Rectal smooth muscle tissue (tissue), 1 donor: Measurements from ENCODE around the gene CD300LB.
"Not testable (repeated sequence)": the region's sequence is repeated elsewhere in the genome, so short reads cannot be mapped to it uniquely, and the experiment has no call there.

Source experiments
- H3K27ac ChIP-seq: one replicate; pipeline ENCODE4 v1.7.0; 2013; ENCODE audit warnings: low read depth, low read length, inconsistent platforms
- H3K27me3 ChIP-seq: one replicate; pipeline ENCODE4 v1.7.0; 2013; ENCODE audit warnings: low read length; ENCODE audit not compliant: control insufficient read depth, insufficient read depth
- H3K36me3 ChIP-seq: one replicate; pipeline ENCODE4 v1.7.0; 2013; ENCODE audit warnings: low read length; ENCODE audit not compliant: control insufficient read depth, insufficient read depth
- H3K4me1 ChIP-seq: one replicate; pipeline ENCODE4 v1.7.0; 2013; ENCODE audit warnings: low read length; ENCODE audit not compliant: control insufficient read depth, insufficient read depth
- H3K4me3 ChIP-seq: one replicate; pipeline ENCODE4 v1.7.0; 2013; ENCODE audit warnings: low read length
- H3K9ac ChIP-seq: one replicate; pipeline ENCODE4 v1.7.0; 2013; ENCODE audit warnings: low read length

Gene CD300LB

DNA sequence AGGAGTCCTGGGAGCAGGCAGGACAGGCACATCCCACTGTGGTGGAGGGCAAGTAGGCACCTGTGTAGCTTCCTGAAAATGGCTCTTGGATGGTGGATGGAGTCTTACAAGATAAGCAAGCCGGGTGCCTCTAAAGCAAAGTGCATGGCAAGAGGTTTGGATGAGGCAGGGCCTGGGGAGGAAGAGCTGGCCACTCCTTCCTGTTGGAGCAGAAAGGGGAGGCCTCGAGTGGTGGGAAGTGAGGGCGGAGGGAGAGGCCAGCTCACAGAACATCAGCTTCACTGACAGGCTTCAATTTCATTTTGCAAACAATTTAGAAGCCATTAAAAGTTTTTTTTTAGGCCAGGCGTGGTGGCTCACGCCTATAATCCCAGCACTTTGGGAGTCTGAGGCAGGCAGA lies 33.8 kb downstream of the CD300LB start:
- H3K36me3 ChIP-seq, result no peaks in the 10 kb centered on the region
- H3K4me1 ChIP-seq, result no peaks in the 10 kb centered on the region
- no peak overlapping the region for H3K9ac ChIP-seq
- H3K27ac ChIP-seq, result no peak overlapping the region
- no peaks in the 10 kb centered on the region for H3K27me3 ChIP-seq
- no peak overlapping the region for H3K4me3 ChIP-seq

DNA sequence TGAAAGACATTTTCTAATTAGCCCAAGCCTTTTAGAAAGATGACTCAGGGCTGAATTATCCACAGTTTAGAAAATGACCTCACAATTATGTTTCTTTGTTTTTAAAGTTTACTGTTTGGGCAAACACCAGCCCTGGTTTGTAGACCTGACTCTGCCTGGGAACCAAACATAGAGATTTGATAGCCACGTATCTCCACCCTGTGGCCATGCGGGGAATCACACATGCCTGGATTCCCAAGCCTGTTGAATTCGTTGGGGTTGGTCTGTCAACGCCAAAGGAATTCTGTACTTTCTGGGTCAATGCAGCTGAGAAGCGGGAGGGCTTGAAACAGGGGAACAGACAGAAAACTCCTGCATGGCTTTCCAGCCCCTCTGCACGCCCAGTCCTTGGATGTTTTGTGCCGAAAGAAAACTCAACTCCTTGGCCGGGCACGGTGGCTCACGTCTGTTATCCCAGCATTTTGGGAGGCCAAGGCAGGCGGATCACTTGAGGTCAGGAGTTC lies 37.9 kb downstream of the CD300LB start:
- Histone ChIP-seq H3K27ac (no peak overlapping the region), H3K9ac (no peak overlapping the region), H3K36me3 (no peaks in the 10 kb centered on the region), H3K4me3 (no peak overlapping the region), H3K4me1 (no peaks in the 10 kb centered on the region), H3K27me3 (no peaks in the 10 kb centered on the region)

DNA sequence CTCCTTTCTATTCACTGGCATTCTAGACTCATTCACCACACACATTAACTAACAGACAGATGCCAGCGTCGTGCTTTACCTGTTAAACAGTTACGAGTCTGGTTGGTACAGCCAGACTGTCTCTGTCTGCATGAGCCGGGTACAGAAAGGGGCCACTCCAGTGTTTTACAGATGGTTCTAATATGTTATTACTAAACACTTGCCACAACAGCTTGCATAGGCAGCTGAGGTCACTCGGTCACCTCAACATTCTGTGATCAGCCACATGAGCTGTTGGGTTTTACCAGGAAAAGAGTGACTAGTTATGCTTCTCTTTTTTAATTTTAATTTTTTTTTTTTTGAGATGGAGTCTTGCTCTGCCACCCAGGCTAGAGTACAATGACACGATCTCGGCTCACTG lies 39.6 kb downstream of the CD300LB start:
- H3K4me3 ChIP-seq, result no peak overlapping the region
- H3K4me1 ChIP-seq, result no peaks in the 10 kb centered on the region
- no peaks in the 10 kb centered on the region for H3K27me3 ChIP-seq
- no peaks in the 10 kb centered on the region for H3K36me3 ChIP-seq
- no peak overlapping the region for H3K9ac ChIP-seq
- H3K27ac ChIP-seq, result no peak overlapping the region

DNA sequence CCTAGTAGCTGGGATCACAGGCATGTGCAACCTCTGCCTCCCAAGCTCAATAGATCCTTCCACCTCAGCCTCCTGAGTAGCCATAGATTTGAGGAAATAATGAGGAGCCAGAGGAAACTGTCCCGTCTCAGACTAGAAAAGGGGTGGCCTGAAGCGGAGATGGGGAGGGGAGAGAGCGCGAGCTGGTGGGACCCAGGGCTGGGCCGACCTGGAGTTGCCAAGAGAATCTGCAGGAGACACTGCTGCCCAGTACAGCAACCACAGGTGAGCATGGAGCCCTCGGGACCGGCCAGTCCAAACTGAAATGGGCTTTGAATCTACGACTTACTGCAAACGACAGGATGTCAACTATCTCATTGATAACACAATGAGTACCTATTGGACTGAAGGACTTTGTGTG lies 40.6 kb downstream of the CD300LB start:
- no peak overlapping the region for H3K4me3 ChIP-seq
- H3K4me1 ChIP-seq, result no peaks in the 10 kb centered on the region
- H3K36me3 ChIP-seq, result no peaks in the 10 kb centered on the region
- H3K9ac ChIP-seq, result no peak overlapping the region
- H3K27me3 ChIP-seq, result no peaks in the 10 kb centered on the region
- H3K27ac ChIP-seq, result no peak overlapping the region

DNA sequence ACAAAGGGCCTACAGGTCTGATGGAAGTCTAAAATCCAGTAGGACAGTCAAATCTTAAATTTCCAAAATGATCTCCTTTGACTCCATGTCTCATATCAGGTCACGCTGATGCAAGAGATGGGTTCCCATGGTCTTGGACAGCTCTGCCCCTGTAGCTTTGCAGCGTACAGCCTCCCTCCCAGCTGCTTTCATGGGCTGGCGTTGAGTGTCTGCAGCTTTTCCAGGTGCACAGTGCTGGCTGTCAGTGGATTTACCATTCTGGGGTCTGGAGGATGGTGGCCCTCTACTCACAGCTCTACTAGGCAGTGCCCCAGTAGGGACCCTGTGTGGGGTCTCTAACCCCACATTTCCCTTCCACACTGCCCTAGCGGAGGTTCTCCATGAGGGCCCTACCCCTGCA lies 43.0 kb downstream of the CD300LB start:
- not testable (repeated sequence) for H3K9ac ChIP-seq, H3K4me3 ChIP-seq, H3K36me3 ChIP-seq

DNA sequence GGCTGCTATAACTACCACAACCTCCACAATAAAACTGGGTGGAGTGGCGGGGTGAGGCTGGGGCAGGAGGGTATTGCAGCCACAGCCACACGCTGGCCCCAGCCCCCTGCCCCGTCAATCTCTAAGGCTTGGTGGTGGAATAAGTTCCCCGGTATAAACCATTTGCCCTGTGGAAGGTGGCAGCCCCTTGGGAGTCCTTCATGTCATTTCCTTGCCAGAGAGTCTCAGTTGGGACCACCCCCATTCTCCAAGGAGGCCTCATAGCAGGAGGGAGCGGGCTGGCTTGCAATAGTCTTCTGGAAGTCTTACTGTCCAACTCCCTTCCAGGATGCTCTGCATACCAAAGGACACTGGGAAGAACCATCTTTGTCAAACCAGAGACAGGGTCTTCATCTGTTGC lies 45.4 kb downstream of the CD300LB start:
- no peak overlapping the region for H3K4me3 ChIP-seq
- H3K27me3 ChIP-seq, result no peaks in the 10 kb centered on the region
- H3K27ac ChIP-seq, result no peak overlapping the region
- no peaks in the 10 kb centered on the region for H3K36me3 ChIP-seq
- no peaks in the 10 kb centered on the region for H3K4me1 ChIP-seq
- H3K9ac ChIP-seq, result no peak overlapping the region

More for the DNA sequence above, 43.0 kb downstream of the CD300LB start:
- not testable (repeated sequence) for H3K4me1 ChIP-seq, H3K27ac ChIP-seq, H3K27me3 ChIP-seq

DNA sequence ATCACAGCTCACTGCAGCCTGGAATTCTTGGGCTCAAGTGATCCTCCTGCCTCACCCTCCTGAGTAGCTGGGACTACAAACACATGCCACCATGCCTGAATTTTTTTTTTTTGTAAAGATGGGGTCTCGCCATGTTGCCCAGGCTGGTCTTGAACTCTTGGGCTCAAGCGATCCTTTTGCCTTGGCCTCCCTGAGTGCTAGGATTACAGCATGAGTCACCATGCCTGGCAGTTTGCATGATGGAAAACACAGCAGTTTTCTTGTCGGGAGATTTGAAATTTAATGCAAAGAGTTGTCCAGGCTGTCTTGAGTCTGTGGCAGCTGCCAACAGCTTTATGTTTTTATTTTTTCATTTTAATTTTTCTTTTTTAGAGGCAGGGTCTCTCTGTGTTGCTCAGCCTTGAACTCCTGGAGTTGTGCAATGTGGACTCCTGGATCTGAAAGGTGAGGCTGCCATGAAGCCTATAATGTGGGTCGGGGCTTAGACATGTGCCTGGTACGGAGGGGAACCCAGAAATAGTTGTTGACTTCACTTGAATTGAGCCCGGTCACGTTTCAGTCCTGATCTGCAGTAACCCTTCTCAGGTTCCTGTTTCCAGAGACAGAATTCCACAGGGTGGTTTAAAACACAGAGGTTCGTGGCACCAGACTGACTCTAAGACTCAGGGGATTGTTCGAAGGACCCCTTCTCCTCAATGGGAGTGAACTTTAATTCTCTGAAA lies 46.1 kb downstream of the CD300LB start:
- H3K9ac ChIP-seq, result no peak overlapping the region
- no peaks in the 10 kb centered on the region for H3K27me3 ChIP-seq
- no peaks in the 10 kb centered on the region for H3K36me3 ChIP-seq
- H3K27ac ChIP-seq, result no peak overlapping the region
- no peaks in the 10 kb centered on the region for H3K4me1 ChIP-seq
- H3K4me3 ChIP-seq, result no peak overlapping the region

DNA sequence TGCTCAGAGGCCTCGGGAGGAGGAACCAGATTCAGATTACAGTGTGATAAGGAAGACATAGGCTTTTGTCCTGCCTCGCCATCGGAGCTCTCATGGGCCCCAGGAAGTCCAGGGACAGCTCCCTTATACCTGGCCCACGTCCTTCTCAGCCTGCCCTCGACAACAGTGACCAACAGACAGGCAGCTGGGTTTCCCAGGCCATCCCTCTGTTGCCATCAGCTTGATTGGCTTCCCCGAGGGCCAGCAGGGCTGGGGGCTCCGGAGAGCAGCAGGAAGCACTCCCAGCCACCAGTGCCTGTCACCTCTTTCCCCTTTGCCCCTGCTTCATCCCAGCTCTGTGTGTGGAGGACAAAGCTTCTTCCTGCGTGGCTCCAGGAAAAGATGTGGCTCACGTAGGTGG lies 47.2 kb downstream of the CD300LB start:
- Histone ChIP-seq H3K4me3 (no peak overlapping the region), H3K27me3 (no peaks in the 10 kb centered on the region), H3K4me1 (no peaks in the 10 kb centered on the region), H3K27ac (no peak overlapping the region), H3K36me3 (no peaks in the 10 kb centered on the region), H3K9ac (no peak overlapping the region)

DNA sequence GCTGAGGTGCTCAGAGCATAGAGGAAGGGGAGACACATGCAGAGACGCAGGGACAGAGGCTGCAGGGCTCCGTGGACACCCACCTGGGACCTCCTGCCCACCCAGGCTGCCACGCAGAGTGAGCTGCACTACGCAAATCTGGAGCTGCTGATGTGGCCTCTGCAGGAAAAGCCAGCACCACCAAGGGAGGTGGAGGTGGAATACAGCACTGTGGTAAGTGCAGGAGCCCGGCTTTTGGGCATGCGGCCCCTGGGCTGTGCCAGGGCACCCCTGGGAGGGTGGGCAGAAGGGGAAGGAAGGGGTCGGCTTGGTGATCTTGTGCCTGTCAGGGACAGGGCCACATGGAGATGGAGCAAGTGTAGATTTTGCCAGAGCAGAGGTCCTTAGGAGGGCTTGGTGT lies 49.7 kb downstream of the CD300LB start:
- Histone ChIP-seq H3K4me3 (no peak overlapping the region), H3K4me1 (no peaks in the 10 kb centered on the region), H3K27ac (no peak overlapping the region), H3K9ac (no peak overlapping the region), H3K36me3 (no peaks in the 10 kb centered on the region), H3K27me3 (no peaks in the 10 kb centered on the region)

DNA sequence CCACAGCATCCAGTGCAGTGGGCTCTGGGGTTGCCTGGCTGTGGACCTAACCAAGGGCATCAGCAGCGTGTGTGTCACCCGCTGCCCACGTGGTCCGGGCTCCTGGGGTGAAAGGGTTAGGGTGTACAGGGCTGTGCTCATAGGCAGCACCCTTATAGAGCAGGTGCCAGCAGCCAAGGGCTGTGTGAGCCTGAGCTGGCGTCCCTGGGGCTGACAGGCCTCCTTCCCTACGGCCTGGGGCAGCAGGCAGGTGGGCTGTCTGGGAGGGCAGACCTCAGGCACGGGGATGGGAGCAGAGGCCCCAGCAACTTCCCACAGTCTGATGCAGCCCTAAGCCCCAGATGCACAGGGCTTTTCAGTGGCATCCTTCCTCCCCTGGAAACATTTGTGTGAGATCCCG lies 51.0 kb downstream of the CD300LB start:
- Histone ChIP-seq H3K9ac (no peak overlapping the region), H3K4me3 (no peak overlapping the region), H3K36me3 (no peaks in the 10 kb centered on the region), H3K27me3 (no peaks in the 10 kb centered on the region), H3K27ac (no peak overlapping the region), H3K4me1 (no peaks in the 10 kb centered on the region)

DNA sequence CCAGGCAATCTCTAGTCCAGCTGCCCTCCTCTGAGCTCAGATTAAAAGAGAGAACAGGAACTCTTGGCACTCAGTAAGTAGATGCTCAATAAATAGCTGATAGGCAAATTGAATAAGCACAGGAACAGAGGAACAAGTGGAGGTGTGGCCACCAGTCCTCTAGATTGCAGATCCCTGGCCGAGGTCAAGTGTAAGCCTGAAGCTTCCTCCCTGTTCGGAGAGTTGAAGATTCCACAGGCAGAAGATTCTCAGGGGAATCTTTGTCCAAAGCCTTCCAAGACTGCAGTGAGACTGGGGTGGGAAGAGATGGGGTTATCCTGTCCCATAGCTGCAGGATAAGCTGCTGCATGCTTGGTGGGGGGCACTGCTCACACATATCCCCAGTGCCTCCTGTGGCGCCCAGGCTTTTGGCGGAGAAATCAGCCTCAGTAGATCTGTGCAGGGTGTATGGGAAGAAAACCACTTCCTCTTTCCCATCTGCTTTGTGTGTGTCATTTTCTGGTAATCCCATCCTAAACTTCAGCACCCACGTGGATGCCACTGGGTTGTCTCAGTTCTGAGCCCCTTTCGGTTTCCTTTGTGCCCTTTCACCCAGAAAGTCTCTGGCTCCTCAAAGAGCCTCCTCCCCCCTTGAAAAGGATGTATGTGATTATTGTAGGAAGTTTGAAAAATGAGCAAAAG lies 52.7 kb downstream of the CD300LB start:
- no peaks in the 10 kb centered on the region for H3K27me3 ChIP-seq

DNA sequence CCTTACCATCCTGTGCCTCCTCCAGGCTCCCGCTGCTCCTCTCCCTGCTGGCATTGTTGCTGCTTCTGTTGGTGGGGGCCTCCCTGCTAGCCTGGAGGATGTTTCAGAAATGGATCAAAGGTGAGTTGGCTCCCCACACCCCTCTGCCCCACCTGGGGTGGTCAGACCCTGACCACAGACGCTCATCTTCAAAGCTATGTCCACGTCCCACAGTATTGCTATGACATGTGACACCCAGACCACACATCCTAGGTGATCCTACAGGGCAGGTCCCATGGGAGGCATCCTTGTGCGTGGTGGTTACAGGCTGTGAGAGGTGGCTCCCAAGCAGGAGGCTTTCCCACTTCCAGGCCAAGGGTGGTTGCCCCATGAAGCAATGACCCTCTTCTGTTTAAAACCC lies 53.9 kb downstream of the CD300LB start:
- no peaks in the 10 kb centered on the region for H3K4me1 ChIP-seq

More for the DNA sequence above, 52.7 kb downstream of the CD300LB start:
- H3K27ac ChIP-seq, result no peak overlapping the region
- H3K4me3 ChIP-seq, result no peak overlapping the region
- H3K36me3 ChIP-seq, result no peaks in the 10 kb centered on the region
- H3K4me1 ChIP-seq, result no peaks in the 10 kb centered on the region
- no peak overlapping the region for H3K9ac ChIP-seq

DNA sequence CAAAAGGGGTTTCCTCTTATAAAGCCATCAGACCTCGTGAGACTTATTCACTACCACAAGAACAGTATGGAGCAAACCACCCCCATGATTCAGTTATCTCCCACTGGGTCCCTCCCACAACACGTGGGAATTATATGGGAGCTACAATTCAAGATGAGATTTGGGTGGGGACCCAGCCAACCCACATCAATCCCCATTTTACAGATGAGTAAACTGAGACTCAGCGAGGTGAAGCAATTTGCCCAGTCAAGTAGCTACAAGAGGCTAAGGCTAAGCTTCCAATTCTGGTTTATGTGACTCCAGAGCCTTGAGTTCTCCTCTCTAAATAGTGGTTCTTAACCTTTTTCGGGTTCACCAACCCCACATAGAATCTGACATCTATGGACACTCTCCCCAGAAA lies 56.1 kb downstream of the CD300LB start:
- Histone ChIP-seq H3K36me3 (no peaks in the 10 kb centered on the region), H3K27me3 (no peaks in the 10 kb centered on the region), H3K9ac (no peak overlapping the region), H3K27ac (no peak overlapping the region), H3K4me3 (no peak overlapping the region), H3K4me1 (no peaks in the 10 kb centered on the region)

More for the DNA sequence above, 53.9 kb downstream of the CD300LB start:
- no peak overlapping the region for H3K9ac ChIP-seq
- H3K27ac ChIP-seq, result no peak overlapping the region
- no peaks in the 10 kb centered on the region for H3K36me3 ChIP-seq
- no peaks in the 10 kb centered on the region for H3K27me3 ChIP-seq
- no peak overlapping the region for H3K4me3 ChIP-seq
